22Rv1 (cell line): Measurements from ENCODE around the gene FHIT.
A peak's percentile ranks its signal among the peaks of the same experiment; 100 is the strongest.

Source experiments
- H3K27ac ChIP-seq: fragments of 450-650 bp; 2 replicates; pipeline ENCODE4 v1.5.1; 2017
- CTCF ChIP-seq: fragments of 450-650 bp; IDR thresholded peaks from 2 replicates; pipeline ENCODE4 v1.5.1; 2017; ENCODE audit warnings: mild to moderate bottlenecking
- ZFX ChIP-seq: fragments of 450-650 bp; IDR thresholded peaks from 2 replicates; pipeline ENCODE4 v1.6.1; 2017; ENCODE audit warnings: antibody characterized with exemption, borderline replicate concordance

Gene FHIT

GRCh38 chr3:60513241-60513640 lies 738.0 kb downstream of the FHIT start:
- H3K27ac ChIP-seq = no peak overlapping the region
- no peak for TF ChIP-seq CTCF
- no peak for TF ChIP-seq ZFX

- no peak for TF ChIP-seq ZFX
- no peak for TF ChIP-seq CTCF
- H3K27ac ChIP-seq = no peak overlapping the region
Observed at GRCh38 chr3:60512506-60512905, 738.7 kb downstream of the FHIT start.

GRCh38 chr3:60509471-60509870 lies 741.8 kb downstream of the FHIT start:
- TF ChIP-seq CTCF (no peak), ZFX (no peak)

GRCh38 chr3:60504827-60505457 lies 746.3 kb downstream of the FHIT start:
- TF ChIP-seq ZFX (no peak), CTCF (no peak)
- H3K27ac ChIP-seq = no peak overlapping the region

More at GRCh38 chr3:60509471-60509870, 741.8 kb downstream of the FHIT start:
- H3K27ac ChIP-seq = no peak overlapping the region

- H3K27ac ChIP-seq = no peak overlapping the region
- TF ChIP-seq ZFX (no peak), CTCF (no peak)
Observed at GRCh38 chr3:60501314-60501713, 749.9 kb downstream of the FHIT start.

GRCh38 chr3:60497902-60498301 lies 753.4 kb downstream of the FHIT start:
- H3K27ac ChIP-seq = no peak overlapping the region
- TF ChIP-seq CTCF (no peak), ZFX (no peak)

- TF ChIP-seq CTCF (no peak), ZFX (no peak)
- H3K27ac ChIP-seq = peak overlapping the region; percentile 49
Observed at GRCh38 chr3:60490992-60491391, 760.3 kb downstream of the FHIT start.
